Fibroblast of gingiva (primary cell): ENCODE data around the gene UBAP2.
"Not testable (repeated sequence)": the region's sequence is repeated elsewhere in the genome, so short reads cannot be mapped to it uniquely, and the experiment has no call there.

Experiments used
- DNase-seq: peaks from one replicate; pipeline ENCODE4 v3.0.0-alpha.2; 2011; ENCODE audit warnings: low read depth

Gene UBAP2

DNA sequence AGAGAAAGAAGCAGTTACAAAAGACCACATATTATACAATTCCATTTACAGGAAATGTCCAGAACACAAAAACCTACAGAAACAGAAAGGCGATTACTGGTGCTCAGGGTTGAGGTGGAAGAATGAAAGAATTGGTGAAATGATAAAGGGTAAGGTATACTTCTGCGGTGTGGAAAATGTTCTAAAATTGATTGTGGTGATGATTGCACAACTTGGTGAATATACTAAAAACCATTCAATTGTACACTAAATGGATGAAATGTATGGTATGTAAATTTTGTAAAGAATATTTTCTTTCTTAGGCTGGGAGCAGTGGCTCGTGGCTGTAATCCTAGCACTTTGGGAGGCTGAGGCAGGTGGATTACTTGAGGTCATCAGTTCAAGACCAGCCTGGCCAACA lies 72.3 kb downstream of the UBAP2 start:
- DNase-seq = no peak

DNA sequence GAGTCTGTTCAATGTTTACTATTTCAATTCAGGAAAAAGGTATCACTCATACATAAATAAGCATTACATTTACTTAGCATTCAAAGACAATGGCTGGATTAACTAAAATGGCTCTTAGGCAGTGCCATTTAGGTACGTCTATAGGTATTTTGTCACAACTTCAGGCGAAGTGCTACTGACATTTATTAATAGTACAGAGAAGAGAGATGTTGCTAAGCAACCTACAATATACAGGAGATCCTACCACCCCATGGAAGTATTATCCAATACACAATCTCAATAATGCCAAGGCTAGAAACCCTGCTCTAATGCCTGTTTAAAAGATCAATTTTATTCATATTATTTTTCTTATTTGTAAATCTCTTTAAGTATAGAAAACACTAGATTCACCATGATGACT lies 76.0 kb downstream of the UBAP2 start:
- no peak for DNase-seq

DNA sequence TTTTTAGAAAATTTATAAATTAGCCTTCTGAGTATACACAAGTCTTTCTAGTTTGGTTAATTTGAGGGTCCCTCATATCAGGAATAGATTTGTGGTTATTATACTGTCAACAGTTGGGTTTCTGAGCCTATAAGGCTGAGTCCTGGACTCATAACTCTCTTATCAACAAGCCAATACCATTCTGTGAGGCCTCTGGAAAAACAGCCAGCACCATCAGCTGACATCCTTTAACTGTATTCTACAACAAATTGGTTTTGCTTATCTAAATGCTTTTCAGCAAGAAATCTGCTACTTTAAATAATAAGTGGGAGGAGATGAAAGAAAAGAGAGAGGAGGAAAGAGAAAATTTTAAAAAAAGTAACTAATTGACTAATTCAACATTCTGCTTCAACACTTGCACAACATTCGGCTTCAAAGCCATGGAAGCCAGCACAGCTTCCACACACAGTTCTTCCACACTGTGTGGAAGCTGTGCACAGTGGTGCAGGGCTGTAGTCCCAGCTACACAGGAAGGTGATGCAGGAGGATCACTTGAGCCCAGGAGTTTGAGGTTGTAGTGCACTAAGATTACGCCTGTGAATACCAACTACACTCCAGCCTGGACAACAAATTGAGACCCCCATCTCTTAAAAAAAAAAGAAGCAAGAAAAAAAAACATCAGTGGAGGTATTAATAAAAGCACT lies 84.5 kb downstream of the UBAP2 start:
- no peak for DNase-seq

DNA sequence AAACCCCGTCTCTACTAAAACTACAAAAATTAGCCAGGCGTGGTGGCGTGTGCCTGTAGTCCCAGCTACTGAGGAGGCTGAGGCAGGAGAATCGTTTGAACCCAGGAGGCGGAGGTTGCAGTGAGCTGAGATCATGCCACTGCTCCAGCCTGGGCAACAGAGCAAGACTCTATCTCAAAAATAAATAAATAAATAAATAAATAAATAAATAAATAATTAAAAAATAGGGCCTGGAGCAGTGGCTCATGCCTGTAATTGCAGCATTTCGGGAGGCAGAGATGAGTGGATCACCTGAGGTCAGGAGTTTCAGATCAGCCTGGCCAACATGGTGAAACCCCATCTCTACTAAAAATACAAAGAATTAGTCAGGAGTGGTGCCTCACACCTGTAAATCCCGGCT lies 86.2 kb downstream of the UBAP2 start:
- not testable (repeated sequence) for DNase-seq

DNA sequence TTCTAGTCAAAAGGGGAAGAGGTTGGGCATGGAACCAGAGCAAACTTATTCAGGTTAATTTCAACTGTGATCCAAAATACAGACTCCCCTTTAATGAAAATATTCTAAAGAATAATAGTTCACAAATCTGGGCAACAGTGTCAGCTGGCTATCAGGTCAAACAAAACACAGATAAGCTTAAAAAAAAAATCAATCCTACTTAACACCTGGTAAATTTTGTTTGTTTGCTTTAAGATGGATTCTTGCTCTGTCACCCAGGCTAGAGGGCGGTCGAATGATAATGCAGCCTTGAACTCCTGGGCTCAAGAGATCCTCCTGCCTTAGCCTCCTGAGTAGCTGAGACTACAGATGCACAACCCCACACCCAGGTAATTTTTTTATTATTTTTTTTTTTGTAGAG lies 89.0 kb downstream of the UBAP2 start:
- DNase-seq = no peak

DNA sequence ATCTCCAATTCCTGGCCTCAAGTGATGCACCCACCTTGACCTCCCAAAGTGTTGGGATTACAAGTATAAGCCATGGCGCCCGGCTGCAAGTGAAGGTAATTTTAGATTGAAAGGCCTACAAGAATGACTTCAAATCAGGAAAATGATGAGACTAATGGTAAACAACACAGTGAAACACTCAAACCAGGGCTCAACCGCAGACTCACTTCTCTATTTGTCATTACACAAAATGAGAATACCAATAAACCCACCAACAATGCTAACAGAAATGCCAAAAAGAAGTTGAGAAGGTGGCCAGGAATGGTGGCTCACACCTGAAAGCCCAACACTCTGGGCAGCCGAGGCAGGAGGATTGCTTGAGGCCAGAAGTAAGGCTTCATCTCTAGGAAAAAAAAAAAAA lies 92.1 kb downstream of the UBAP2 start:
- no peak for DNase-seq

DNA sequence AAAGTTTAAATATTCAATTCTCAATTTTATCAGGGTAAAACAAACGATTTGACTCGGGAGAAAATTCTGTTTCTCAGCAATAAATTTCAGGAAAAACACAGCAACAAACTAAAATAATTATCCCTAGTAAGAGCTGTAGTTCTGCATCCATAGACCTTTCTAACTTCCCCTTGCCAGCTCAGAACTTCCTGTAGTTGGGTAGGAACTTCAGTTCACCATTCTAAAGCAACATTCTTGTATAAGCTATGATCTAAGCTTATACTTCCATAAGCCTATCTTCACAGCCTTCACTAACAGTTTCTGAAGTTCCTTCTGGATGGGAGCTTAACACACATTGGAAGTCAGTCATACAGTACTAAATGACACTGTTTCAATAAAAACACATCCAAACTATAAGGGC lies 96.6 kb downstream of the UBAP2 start:
- DNase-seq = no peak

DNA sequence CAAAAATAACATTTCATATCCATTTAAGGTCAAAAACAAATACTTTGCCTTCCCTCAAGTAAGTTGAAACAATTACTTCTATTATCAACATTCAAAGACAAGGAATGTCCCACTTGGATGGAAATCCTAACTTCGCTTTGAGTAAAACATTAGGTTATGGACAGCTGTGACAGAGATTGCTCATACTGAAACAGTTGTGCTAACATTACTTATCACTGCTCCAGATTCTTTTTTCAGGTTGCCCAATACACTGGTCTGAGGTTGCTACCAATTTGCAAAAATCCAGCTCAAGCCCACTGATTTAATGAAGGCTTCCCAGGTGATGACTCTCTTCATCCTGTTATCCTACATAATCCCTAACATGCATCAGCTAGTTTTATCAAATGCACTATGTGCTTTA lies 98.3 kb downstream of the UBAP2 start:
- DNase-seq = no peak

DNA sequence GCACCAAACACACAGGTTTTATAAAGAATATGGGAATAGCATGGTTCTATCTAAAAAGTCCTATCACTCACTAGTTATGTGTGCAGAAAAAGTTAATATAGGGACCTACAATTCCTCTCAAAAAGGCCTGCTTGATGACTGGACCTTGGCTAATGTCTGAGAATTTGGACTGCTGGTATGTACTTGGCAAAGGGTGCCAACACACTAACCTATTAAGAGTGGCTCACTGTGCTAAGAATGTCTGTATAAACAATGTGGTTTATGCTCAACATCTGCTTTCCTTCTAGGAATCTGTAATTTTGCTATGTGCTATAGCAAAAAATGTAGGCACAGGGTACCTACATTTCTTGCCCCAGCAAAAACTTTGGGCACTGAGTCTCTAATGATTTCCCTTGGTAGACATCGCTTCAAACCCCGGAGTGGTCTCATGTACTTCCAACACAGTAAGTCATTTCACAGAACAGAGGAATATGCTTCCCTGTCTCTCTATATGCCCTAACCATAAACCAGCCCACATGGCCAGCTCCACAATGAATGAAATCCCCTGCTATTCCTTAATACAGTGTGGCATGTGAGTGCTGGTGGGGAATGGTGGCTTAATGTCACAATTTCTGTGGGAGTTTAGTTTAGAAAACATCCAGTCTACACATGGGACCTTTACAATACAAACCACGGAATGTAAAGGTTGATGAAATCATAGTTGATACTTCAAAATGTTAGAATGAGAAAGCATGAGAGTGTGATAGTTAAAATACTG lies 101.7 kb downstream of the UBAP2 start:
- DNase-seq = peak; percentile 96

DNA sequence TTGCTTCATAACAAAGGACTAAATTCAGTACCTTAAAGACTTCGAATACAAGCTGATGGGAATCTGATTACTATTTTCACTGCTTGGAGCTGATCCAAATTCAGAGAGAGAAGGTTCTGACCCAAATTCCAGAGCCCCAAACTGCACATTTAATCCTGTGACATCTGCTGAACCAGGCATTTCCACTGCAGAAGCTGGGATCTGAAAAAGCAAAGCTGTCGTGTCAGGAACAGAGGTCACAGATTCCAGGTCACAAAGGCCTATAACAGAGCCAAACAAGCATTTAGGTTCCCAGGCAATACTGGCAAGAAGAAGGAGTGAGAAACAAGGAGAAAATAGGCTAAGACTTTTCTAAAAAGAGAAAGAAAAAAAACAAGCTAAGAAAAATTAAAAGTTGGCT lies 105.3 kb downstream of the UBAP2 start:
- no peak for DNase-seq

DNA sequence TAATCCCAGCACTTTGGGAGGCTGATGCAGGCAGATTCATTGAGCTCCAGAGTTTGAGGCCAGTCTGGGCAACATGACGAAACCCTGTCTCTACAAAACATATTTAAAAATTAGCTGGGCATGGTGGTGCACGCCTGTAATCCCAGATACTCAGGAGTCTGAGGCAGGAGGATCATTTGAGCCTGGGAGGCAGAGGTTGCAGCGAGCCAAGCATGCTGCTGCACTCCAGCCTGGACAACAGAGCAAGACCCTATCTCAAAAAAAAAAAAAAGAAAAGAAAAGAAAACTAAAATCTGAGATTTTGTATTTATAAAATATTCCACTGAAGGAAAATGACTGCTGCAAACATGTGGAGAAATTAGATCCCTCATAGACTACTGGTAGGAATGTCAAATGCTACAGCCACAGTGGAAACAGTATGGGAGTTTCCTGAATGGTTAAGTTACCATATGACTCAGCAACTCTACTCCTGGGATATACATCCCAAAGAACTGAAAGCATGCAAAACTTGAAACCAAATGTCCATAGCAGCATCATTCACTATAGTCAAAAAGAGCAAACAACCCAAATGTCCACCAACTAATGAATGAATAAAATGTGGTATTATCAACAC lies 106.1 kb downstream of the UBAP2 start:
- DNase-seq = peak; percentile 81

DNA sequence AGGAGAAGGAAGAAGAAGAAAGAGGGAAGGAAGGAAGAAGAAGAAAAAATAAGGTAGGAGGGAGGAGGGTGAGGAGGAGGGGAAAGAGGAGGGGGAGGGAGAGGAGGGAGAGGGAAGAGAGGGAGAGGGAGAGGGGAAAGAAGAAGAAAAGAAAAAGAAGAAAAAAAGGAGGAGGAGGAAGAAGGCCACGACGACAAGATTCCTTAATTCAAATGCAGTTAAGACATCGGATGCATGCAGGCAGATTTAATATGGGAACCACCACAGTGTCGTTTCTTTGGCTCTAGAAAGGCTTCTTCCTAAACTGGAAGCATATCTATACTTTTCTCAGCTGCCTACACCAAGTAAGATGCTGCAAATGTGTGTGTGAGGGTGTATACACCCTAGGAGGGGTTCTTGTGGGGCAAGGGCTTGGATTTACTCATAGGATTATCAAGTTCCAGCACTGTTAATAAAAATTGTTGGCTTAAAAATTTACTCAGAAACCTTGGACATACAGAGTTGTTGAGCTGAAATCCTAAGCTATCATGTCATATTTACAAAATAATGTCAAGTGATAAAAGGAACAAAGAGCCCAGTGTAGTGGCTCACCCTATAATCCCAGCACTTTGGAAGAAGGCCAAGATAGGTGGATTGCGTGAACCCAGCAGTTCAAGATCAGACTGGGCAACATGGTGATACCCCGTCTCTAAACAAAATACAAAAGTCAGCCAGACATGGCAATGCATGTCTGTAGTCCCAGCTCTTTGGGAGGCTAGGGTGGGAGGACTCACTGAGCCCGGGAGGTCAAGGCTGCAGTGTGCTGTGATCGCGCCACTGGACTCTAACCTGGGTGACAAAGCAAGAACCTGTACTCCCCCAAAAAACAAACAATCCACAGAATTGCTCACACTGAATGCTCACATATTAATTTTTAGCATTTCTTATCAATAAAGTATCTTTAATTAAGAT lies 108.5 kb downstream of the UBAP2 start:
- no peak for DNase-seq

DNA sequence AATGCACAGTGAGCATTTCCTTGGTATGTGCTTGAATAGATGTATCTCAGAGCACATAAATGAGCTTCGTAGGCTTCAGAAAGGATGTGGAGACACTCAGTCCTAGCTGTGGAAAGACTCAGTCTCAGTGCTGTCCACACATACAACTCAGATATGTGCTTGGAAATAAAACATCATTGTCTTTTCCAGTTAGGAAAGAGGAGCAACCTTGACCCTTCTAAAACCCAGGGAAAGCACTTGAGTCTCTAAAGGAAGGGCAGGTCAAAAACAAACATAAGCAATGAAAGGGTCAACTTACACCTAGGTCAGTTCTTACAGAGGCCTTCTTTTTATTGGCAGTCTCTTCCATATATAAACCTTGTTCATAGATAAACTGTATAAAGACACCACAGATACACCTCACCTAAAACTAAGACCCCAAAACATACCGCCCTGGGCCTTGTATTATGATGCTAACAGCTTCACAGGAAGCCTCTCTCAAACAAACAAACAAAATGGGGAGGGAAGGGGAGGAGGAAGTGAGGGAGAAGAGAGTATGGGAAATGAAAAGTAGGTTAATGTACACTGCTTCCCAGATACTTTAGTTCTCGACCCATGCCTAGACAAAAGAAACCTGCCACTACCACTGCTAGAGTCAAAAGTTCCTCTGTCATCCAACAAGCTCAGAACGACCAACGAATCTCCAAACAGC lies 114.4 kb downstream of the UBAP2 start:
- no peak for DNase-seq

DNA sequence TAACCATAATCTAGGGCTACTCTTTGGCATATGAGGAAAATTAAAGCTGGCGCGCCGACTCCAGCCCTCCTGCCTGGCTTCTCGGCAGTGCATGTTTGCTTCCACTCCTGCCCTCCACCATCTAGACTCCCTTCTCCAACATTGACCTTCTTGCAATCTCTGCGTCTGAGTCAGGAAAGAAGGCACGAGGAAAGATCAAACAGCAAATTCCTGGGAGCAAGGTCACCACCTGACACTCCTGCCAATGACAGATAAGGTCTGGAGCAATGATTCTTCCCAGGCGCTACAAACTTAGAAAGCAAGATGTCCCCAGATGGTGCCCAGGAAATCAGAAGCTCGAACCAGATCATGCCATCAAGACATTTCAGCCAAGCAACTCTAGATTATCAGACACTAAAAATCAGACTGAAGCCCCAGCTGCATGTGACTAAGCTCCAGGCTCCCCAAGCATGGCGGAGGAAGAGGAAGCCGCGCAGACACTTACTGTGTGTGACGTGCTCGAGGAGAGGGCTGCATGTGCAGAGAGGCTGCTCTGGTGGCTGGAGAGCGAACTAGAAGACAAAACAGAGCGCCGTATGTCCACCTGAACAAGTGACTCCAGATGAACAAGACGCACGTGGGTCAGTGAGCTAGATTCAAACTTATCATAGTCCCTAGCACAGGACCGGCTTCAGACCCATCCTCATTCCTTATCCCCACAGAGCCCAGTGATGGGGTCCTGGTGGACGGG lies 116.4 kb downstream of the UBAP2 start:
- DNase-seq = no peak

DNA sequence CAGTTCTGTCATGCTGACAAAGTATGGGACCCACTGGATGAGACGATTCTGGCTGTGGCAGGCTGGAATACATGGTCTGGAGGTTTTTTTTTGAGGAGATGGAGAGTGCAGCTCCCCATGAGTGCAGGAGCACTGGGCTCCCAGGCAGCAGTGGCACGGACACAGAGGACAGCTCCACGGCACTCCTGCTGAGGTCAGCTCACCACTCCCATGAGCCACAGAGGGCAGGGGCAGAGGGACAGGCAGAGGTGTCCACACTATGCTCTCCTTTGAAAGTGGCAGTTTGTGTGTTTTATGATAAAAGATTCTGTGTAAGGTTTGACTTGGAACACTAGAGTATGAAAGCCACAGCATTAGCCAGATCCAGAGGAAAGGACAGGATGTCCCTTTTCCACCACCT lies 117.4 kb downstream of the UBAP2 start:
- no peak for DNase-seq

DNA sequence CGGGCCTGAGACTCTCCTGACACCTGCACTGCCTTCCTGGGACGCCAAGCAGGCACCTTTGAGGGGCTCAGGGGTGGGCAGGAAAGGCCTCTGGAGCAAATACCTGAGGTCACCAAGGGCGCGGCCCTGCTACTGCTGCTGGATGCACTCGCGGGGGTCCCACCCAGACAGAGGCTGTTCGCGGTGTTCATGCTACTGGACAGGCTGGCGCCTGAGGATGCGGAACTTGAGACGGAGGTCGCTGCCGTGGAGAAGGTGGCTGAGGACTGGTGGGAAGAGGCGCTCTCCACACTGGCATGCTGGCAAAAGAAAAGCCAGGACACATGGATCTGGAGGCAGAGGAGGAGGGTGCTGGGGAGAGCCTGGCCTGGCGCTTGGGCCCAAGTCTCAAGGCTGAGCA lies 121.0 kb downstream of the UBAP2 start:
- no peak for DNase-seq

DNA sequence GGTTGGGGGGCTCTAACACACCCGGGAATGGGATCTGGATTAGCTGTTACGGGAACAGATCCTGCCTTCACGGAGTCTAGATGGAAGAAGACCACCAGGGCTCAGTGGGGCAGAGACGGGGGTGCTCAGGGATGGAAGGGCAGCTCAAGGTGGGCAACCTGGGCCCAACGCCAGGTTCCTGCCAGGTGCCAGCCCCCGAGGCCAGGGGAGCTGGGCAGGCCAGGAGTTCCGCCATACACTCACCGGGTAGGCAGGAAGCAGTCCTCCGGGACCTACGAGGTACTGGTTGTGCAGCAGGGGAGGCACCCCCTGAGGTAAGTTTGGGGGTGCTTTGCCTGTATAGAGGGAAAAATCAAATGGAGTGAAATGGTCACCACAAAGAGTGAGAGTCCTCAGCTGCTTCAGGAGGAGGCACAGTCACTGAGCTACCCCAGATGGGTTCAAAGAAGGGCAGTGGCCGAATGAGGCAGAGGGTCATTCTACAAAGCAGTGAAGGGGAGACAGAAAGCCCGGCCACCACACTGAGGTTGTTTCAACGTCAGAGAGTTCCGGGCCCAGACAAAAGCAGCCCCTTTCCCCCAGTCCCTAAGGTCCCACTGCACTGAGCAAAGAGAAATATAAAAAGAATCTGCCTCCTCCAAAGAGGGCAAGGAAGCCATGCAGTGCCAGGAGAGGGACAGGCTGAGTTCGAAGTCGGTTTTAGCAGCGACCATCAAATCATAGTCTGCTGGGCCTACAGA lies 121.8 kb downstream of the UBAP2 start:
- DNase-seq = no peak

DNA sequence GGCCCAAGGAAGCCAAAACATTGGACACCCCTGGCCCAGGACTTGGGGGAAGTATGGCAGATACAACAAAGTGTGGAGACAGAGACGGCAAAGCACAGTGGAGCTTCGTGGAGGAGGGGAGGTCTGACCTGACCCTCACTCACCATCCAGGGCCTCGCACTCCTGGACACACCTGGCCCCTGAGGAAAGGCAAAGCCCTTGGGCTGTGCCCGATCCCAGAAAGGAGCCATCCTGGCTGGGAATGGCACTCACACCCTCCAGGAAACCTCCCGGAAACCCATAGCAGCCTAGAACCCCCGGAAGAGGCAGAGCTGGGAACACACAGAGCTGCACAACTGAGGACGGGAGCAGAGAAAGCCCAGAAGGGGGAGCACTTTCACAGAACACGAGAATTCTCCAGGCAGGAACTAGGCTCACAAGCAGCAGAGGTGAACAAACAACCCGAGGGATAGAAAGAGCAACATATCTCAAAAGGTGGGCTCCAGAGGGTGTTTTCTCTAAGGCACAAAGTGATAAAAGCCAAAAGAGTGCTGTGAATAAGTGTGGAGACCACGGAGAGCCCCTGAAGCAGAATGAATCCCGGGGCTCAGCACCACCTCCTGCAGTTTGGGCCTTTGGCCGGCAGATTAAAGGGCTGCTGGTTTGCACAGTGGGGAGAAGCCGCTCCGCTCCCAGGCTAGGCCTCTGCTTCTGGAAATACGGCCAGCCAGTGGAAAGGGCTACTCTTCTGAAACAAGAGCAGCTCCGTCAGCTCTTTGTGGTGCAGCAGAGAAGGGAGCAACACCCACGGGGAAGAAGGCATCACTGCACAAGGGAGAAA lies 123.5 kb downstream of the UBAP2 start:
- peak; percentile 51 for DNase-seq

DNA sequence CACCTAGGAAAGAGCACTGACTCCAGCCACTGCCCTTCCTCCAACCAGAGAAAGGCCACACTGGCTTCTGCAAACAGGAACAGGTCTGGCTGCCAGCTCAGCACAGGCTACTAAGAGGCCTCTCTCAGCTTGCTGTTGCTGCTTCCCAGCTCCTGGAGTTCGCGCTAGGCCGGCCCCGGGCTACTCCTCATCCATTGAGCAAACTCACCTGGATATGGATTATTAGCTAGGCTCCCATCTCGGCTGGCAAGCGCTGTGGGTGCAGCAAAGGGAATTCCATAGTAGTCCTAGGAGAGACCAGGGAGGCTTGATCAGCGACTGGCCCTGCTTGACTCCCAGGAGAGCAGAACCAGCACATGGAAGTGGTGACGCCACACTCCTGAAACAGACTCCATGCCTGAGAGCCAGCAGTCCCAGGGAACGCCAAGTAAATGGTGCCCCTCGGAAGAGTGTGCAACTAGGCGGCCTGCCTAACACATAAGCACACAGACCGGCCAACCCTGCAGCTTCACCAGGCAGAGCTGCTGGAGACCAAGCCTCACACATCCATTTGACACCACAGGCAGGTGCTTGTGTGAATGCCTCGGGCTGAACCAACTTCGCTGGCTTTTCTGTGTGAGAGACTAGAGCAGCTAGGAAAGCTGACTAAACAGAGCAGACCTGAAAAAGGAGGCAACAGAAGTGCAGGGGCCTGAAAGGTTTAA lies 124.5 kb downstream of the UBAP2 start:
- DNase-seq = no peak
